Fibroblast of skin of right biceps (primary cell): ENCODE results near the gene USP6NL.
A peak's percentile ranks its signal among the peaks of the same experiment; 100 is the strongest.

Experiments used
- DNase-seq: peaks from one replicate; pipeline ENCODE4 v3.0.0-alpha.2; 2013

Gene USP6NL

DNA sequence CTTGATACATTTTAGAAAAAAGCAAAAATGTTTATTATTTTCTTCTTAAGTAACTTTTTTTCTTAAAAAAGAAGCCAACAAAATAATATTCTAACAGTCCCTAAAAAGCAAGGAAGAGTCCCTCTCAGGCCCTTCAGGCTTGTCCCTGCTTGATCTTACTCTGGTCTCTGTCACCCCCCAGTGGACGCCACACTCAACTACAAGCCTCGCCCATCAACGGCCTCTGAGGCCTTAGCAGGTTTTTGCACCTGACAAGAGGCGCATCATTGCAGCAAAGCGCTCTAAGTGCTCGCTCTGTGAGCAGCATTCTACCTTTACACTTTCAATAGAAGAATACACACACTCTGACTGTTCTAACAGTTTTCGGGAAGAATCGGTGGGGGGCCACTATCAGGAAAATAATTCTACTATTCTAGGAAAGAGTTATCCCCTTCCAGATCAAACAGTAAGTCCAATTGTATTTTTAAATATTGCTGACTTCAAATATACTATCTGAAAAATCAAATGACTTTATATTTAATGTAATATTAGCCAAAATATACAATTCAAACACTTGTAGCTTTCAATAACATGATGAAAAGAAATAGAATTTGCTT lies 139.2 kb downstream of the USP6NL start:
- peak; percentile 38 for DNase-seq

GRCh38 chr10:11469575-11470391 lies 141.7 kb downstream of the USP6NL start:
- DNase-seq: no peak

GRCh38 chr10:11468126-11468742 lies 143.2 kb downstream of the USP6NL start:
- DNase-seq: peak; percentile 7

DNA sequence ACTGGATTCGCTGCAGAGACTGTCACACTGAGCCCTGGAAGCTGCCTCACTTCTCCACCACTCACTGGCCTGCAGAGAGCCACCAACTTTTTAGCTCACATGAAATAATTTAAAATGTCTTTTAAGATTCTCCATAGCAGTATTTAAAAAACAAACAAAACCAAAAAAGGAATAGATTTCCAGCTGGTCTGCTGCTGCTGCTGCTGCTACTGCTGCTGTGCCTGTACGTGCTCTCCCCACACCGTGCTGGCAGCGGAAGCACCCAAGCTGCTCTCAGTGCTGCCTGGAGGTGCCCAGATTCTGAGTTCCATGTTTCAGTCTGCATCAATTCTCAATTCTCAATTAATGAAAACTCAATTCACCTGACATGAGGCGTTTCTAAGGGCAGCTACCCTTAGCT lies 146.0 kb downstream of the USP6NL start:
- no peak for DNase-seq

DNA sequence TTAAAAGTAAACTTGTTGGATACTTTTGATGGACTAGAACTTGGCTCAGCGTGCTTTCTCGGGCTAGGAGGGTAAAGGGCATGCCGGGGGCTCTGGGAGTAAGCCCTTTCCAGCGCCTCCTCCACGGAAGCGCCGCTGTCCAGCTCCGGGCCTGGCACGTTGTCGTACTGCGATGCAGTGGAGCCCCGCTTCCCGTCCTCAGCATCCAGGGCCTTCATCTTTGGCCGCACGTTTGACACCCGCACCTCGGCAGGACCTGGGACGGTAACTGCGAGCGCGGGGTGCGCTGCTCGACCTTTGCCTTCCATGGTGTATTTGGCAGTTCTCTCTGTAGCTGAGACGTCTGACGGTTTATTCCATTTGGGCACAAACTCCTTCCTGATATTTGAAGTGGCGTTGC lies 148.3 kb downstream of the USP6NL start:
- DNase-seq: no peak

DNA sequence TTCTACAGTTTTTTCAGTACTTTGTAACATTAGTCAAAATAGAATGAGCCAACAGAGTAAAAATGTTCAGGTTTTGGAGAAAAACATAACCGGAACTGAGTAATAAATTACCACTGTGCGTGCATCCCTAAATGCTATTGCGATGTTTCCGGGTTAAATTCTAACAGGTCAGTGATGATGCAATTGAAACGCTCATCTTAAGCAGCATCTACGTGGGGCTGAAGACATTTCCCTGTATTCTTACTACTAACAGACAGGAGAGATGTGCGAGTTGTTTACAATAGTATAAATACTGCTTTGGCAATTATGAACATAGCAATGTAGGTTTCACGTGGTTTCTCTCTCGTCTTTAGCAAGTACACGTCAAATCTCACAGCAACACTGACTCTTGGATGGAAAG lies 149.4 kb downstream of the USP6NL start:
- DNase-seq: no peak

DNA sequence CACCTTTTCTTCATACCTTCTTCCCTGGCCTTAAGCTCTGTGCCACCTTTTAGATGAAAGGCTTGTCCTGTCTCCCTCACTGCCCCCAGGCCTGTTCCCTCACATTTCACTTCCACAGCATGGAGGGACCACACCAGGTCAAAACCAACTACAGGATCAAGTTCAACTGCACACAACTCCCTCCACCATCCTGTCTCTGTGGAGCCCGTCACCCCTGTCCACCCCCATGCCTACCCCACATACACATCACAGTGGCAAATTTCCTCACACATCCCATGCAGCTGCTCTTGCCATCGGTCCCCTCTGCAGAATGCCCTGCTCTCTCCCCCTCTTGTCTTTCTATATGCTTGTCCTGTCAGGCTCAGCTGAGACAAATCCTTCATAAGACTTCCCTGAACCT lies 154.1 kb downstream of the USP6NL start:
- no peak for DNase-seq

- DNase-seq: no peak
Observed at GRCh38 chr10:11454958-11455566, 156.4 kb downstream of the USP6NL start.

GRCh38 chr10:11454160-11454559 lies 157.3 kb downstream of the USP6NL start:
- no peak for DNase-seq

DNA sequence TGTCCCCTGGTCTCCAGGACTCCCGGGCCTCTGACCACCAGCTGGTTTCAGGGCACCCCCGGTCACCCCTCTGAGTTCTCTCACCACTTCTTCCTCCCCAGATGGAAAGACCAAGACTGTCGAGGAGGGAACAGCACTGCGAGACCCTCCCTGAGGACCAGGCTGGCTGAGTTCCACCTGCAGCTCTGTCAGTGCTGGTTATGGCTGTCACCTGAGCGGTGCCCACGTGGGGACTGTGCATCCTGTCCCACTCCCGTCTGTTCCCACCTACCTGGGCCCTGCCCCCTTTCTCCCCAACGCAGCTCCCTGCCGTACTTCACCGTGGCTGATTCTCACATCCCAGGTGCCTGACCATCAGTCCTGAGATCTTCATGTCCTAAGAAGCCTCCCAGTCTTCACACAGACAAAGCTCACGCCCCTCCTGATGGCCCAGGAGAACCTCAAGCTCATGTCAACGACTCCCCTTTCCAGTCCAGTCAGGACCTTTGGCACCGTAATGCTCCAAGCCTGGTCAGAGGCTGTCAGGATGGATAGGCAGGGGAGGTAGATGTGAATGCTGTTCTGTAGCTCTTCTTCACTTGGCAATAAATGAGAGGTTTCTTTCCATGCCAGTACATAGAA lies 159.7 kb downstream of the USP6NL start:
- DNase-seq: no peak

- no peak for DNase-seq
Observed at GRCh38 chr10:11450427-11450826, 161.0 kb downstream of the USP6NL start.

- no peak for DNase-seq
Observed at GRCh38 chr10:11449761-11450160, 161.7 kb downstream of the USP6NL start.

DNA sequence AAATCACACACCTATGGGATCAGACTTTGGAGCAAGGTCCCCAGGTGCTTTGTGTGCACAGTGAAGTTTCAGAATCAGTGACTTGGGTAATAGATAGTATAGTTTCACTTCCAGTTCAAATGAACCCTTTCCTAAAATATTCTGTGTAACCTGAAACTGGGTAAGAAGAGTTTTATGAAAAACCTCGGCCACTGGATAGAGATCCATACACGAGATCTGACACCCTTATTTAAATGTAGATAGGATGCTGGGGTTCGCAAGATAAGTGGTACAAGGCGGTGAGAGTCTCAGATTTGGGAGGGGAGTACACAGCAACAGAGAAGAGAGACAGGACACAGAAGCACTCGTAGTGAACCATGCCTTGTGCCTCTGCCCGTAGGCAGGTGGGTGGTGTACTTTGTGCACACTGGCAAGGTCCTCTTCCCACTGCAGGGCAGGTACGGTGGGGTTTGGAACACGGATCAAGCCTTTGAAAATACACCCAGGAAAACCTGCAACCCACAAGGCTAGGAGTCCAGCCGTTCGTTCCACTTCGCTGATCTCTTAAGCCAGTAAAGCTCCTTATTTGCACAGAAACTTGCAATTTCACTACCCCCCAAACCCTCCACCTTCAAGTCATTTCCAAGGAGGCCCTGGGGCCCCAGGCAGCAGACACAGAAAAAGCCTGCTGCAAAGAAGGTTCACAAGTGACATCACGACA lies 162.8 kb downstream of the USP6NL start:
- no peak for DNase-seq

- no peak for DNase-seq
Observed at GRCh38 chr10:11448190-11448544, 163.3 kb downstream of the USP6NL start.

DNA sequence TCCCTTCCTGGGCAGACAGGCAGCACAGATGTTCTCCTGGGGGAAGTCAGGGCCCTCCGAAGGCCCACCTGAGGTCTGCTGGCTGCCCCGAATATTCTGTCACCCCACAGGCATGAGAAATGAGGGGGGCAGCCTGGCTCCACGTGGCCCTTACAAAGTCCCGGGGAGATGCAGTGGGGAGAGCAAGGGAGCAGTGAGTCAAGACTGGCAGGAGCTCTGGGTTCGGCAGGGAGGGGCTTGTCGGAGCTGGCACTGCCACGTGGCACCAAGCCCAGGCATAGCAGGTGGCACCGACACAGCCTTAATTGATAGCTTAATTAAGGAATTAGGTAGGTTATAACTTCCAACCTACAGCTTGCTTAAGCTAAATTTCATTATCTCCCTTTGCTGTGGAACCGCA lies 163.9 kb downstream of the USP6NL start:
- no peak for DNase-seq

GRCh38 chr10:11446864-11447263 lies 164.6 kb downstream of the USP6NL start:
- no peak for DNase-seq

DNA sequence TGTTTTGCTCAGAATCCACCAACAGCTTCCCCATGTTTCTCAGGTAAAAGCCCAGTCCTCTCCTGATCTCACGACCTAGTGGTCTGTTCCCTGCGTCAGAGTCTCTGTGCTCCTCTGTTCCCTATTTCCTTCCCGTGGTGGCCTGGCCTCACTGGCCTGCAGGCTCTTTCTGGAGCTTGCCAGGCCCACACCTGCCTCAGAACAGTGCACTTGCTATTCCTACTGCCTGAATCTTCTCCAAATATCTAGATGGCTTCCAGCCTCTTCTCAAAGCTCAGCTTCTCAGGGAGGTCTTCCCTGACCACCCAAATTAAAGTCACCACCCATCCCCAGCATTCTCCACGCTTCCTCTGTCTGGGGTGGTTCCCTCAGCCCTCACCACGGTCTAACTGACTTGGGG lies 165.3 kb downstream of the USP6NL start:
- DNase-seq: no peak

- no peak for DNase-seq
Observed at GRCh38 chr10:11444531-11445228, 166.8 kb downstream of the USP6NL start.

DNA sequence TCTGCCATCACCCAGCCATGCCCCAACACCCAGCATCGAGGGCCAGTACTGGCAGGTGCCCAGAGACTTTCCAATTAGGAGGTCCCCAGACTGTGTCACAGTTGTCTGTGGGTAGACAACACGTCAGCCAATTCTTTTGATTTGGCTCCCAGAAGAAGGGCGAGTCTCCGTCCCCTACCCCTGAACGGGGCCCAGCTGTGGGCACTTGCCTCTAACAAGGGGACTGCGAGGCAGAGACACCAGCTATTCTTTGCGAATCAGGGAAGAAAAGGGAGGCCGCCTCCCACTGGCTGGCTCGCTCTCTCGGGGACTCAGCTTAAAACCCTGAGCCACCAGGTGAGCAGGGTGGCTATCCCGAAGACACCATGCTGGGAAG lies 167.3 kb downstream of the USP6NL start:
- no peak for DNase-seq

GRCh38 chr10:11443468-11444154 lies 167.8 kb downstream of the USP6NL start:
- DNase-seq: no peak

DNA sequence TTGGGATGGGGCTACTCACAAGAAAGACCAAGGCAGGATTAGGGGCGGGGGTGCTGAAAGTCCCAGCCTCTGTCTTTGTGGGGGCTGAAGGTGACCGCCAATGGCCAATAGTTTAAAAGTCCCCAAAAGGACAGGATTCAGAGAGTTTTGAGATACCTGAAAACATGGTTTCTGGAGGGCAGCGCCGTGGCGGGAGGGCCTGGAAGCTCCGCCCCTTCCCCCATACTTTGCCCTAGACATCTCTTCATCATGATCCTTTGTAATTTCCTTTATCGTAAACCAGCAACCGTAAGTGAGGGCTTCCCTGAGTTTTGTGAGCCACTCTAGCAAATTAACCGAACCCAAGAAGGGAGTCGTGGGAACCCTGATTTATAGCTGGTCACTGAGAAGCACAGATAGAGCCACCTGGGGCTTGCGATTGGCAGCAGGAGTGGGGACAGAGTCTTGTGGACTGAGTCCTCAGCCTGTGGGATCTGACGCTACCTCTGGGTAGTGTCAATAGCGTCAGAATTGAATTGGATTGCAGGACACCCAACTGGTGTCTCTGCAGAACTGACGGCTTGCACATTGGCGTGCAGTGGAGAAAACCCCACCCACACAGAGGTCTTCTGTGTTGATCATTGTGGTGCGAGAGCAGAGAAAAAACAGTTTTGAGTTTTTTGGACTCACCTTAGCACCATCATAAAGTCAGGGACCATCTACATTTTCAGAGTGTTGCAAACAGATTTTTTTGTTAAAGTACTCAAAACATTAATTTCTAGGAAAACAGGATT lies 169.3 kb downstream of the USP6NL start:
- DNase-seq: no peak
